HG03469 (cell line): Measurements from ENCODE around the gene APOL4.
"Not testable (repeated sequence)": the region's sequence is repeated elsewhere in the genome, so short reads cannot be mapped to it uniquely, and the experiment has no call there.

Experiments
- ATAC-seq: cut with Tn5 transposase; IDR thresholded peaks from one replicate; pipeline ENCODE4 v1.9.1; 2021; ENCODE audit warnings: mild to moderate bottlenecking, moderate library complexity, moderate number of reproducible peaks; ENCODE audit not compliant: unreplicated experiment

The APOL4 gene

DNA sequence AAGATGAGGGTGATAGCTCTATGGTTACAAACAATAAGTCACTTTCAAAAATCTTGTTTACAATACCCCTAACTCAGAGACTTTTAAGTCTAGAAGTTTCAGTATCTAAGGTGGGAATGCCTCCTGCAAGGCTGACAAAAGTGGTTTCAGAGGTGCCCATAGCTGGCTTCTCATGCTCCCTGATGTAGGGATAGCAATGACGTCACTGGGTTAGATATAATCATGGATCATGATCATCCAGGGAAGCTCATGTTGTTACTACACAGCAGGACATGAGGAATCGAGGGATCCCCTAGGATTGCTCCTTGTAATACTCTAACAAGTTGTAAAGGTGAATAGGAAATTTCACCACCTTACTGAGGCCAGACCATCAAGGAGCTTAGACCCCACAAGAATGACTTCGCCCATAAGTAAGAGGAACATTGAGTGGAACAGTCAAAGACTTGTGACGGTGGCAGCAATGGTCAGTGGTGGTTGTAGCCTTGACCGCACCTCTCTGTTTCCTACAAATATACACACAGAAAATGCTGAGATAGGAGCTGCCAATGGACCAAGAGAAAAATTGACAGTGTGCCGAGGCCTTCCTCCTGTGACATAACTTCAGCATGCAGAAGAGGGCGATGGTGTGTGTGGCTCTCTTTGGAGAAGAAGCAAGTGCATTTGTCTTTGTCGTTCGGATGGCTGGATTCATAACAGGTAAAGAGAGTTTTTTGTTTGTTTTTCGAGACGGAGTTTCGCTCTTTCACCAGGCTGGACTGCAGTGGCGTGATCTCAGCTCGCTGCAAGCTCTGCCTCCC, 15.6 kb downstream of the APOL4 start:
- no peak for ATAC-seq

DNA sequence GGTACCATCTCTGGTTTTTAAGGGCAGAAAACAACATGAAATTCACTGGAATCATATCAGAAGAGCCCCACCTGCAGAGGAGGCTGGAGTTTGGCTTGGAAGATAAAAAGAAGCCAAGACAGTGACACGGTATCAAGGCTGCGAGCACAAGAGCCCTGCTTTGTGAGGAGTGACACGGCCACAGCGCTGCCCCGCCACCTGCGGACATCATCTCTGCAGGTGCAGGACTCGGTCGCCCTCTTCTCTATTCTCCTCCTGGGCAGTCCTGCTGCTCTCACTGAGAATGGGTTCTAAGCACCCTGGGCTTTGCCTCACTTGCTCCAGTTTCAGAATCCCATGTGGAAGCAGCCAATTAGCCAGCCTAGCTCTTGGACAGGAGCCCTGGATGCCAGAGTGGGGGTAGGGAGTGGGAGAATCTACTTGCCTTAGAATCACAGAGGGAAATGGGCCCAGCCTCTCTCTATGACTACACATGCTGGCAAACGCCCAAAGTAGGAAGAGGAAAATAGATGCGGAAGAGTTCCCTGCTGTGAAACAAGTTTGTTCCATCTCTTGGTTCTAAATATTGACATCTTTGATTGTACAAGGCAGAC, 17.1 kb downstream of the APOL4 start:
- no peak for ATAC-seq

DNA sequence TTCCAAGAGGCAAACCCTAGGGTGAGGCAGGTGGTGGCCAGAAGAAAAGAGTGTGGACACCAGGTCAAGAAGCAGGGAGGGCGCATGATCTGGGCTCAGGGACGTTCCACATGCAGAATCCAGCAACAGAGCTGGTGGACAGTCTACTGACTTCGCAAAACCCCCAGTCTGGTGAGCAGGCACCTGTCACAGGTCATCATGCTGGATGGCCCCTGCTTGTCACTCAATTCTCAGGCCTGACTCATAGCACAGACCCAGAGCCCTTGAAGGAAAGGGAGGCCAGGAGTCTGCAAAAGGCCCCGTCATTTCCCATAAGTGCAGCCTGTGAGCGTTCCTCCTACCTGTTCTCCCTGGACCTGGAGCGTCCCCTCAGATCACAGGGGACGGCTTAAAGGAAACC, 18.2 kb downstream of the APOL4 start:
- no peak for ATAC-seq

DNA sequence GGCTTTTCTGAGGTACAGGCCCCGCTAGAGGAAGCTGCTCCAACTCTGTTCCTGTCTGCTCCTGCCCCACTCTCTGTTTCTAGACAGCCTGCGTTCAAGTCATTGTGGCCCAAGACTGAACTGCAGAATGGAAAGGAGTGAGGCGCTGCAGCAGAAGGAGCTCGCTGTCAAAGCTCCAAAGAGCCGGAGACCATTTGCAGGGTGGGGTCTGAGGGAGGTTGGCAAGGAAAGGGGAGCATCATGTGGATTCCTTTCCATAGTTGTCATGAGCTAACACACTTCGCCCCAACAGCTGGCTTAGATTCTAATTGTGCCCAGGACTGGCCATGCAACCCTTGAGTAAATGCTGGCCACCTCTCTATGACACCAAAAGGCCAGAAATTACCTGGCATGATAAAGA, 18.8 kb downstream of the APOL4 start:
- no peak for ATAC-seq

DNA sequence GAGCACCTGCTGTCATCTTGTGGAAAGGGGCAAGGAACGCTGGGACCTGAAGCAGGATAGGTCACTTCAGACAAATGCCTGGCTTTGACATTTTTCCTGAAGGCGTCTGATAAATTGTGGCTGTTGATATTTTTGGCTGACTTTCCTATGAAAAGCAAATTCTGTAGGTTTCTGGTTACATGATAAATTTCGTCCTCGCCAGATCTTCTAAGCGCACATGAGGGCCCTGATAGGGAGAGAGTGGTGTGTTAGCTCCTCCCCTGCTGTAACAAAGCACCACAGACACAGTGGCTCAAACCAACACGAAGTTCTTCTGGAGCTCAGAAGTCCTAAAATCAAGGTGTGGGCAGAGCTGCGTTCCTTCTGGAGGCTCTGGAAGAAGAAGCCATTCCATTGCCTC, 19.6 kb downstream of the APOL4 start:
- ATAC-seq = no peak

DNA sequence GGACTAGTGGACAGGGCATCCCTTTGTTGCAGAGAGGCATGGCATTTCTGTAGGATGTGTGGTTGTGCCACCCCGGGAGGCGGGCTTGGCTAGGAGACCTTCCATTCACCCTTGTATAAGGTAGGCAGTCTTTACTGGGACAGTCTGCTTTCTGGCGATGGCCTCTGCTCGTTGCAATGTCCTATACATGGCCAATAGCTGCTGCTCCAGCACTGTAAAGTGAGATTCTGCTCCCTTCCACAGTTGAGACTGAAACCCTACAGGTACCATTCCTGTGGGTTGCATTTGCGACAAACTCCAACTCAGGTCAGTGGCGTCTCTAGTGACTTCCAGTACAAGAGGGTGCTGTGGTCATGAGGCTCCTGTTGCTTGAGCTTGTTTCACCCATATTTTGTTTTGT, 20.7 kb downstream of the APOL4 start:
- no peak for ATAC-seq

DNA sequence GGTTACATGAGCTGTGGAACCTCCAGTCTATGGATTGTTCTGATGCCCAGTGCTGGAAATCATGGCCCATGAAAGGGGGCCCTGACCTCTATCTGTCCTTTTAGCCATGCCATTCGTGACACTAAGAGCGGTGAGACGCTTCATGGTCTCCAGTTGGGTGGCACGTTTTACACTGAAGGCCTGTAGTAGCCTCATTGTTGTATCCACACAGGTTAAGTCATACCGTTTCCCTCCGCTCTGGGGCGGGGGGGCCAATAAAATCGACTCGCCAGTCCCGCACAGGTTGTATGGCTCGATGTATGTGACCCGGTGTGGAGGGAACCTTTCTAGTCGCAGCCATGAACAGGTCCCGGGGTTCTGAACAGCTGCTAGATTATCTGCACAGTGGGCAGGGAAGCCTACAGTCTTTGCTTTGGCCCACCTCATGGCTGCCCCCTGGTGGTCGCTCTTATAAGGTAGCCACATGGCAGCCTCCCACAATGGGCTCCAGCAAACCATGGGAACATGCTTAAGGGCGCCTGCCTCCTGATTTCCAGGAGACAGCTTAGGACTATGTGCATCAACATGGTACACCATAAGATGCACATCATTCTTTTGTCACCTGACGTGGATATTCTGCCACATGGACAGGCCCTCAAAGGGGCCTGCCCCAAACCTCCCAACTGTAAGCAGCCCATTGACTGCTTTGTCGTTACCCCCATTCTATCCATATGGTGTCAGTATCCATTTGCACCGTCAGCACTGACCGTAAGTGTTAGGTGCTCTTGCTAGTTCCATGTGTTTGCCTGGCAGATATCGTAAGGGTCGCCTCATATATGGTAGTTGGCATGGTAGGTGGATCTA, 21.4 kb downstream of the APOL4 start:
- no peak for ATAC-seq

DNA sequence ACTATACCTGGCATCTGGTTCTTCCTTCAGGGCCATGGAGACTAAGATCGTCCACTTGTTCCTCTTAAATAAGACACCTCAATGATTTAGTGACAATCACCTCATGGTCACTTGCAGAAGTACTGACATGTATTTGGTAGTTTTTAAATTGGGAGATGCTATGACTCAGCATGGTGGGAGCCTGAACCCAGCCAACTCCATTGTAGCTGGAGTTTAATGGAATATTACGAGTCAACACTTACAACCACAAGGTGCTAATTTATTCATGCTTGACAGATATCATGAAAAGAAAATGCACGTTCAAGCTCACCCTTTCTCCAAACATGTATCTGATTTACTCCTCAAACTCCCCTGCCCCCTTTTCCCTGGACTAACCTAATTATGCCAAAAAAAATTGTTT, 24.4 kb downstream of the APOL4 start:
- ATAC-seq = no peak

DNA sequence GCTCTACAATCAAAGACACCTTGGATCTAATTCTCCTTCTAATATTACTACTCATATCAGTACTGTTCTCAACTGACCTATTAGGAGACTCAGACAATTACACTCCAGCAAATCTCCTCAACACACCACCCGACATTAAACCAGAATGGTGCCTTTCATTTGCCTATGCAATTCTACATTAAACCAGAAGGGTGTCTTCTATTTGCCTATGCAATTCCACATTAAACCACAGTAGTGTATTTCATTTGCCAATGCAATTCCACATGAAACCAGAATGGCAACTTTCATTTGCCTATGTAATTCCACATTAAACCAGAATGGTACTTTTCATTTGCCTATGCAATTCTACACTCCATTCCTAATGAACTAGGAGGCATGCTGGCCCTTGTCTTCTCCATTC, 25.7 kb downstream of the APOL4 start:
- ATAC-seq = no peak

DNA sequence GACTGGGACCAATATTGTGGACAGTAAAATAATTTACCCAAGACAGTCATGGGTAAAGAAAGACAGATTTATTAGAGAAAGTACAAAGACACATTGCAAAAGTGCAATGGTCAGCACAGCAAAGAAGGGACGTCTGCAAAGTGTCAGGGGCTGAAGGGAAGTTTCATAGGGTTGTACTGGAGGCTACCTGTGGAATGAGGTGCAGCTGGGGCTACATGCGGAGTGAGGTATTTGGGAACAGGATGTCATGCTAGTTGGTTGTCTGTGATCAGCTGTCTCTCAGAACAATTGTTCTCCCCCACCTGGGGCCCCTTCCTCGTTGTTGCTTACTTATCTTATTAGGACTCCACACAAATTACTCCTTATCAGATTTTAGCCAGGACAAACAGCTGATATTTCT, 29.7 kb downstream of the APOL4 start:
- no peak for ATAC-seq

DNA sequence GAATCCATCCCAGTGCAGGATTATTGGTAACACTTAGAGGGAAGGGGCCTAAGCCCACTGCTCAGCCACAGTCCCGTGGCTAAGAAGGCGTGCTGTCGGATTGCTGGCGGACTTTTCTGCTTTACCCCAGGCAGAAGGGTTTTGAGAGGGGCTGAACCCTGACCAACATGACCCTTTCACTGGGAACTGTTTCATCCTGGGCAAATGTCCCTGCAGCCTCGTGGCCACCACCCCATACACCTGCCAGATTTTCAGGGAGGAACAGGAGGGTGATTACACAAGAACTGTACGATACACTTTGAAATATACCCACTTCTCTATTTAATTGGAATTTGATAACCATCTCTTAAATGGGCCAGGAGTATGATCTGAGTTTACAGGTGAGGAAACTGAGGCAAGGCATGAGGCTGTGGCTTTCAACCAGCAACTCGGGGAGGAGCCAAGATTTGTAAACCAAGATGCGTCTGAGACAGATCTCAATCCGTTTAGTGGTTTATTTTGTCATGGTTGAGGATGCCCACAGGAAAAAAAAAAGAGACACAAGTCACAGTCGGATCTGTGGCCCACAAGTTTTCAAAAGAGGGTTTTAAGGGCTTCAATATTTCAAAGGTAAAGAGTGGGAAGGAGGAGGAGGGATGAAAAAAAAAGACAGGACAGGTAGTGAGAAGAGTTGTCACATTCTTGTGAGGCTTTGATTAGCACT, 34.9 kb downstream of the APOL4 start:
- no peak for ATAC-seq

DNA sequence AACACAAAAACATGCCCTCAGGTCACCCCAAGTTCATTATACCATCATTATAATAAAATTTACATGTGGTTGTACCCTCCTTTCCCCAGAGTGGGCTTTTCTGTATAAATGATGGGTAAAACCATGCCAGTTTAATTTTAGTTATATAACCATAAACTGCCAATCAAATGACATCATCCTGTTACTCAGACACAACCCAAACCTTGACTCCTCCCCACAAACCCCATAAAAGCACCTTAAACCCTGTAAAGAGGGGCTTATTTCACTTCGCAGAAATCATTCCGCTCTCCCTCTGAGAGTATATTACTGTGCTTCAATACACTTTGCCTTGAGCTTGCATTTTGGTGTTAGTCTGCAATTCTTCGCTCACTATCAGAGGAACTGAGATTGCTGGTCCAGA, 35.5 kb downstream of the APOL4 start:
- ATAC-seq = no peak

DNA sequence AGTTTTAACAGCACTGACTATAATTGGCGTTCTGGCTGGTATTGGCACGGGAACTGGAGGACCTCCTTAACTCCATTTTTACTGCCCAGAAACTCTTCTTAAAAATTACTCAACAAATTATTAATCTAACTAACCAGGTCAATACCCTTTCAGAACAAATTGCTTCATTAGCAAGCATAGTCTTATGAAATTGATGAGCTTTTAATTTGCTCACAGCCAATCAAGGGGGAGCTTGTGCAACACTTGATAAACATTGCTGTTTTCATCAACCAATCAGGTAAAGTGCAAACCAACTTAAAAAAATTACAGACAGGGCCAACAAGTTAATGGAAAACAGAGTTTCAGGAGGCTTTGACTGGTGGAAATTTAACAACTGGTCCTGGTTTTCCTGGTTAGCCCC, 36.5 kb downstream of the APOL4 start:
- no peak for ATAC-seq

DNA sequence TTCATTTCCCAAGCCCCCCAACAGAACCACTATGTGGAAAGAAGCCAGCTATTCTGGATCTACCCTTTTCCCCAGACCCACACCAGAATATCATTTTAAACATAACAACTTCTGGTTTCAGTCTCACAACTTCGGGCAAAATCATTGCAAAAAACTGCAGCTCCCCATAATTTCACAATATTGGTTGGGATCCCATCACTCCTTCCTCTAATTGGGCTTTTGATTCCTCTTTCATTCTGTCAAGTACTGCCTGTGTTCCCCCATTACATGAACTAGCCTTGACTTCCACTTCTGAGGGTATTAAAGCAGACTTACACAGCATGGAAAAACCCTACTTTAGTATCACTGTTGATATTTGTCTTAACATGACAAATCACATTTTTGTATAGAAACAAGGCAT, 37.0 kb downstream of the APOL4 start:
- no peak for ATAC-seq

DNA sequence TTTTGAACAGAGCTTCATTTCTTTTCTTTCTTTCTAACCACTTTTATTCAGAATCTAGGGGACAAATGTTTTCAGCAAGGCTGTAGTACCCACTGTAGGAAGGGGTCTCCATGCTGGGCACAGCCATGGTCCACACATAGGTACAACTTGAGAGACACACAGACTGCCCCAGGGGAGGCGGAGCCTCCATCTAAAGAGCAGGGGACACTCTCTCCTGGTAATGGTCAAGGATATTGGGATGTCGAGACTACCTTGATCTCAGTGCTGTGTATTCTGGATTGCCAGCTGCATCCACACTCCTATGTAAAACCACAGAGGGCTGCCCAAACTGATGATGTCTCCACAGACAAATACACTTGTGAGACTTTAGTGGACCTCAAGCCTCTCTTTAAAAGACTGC, 38.1 kb downstream of the APOL4 start:
- ATAC-seq = no peak

DNA sequence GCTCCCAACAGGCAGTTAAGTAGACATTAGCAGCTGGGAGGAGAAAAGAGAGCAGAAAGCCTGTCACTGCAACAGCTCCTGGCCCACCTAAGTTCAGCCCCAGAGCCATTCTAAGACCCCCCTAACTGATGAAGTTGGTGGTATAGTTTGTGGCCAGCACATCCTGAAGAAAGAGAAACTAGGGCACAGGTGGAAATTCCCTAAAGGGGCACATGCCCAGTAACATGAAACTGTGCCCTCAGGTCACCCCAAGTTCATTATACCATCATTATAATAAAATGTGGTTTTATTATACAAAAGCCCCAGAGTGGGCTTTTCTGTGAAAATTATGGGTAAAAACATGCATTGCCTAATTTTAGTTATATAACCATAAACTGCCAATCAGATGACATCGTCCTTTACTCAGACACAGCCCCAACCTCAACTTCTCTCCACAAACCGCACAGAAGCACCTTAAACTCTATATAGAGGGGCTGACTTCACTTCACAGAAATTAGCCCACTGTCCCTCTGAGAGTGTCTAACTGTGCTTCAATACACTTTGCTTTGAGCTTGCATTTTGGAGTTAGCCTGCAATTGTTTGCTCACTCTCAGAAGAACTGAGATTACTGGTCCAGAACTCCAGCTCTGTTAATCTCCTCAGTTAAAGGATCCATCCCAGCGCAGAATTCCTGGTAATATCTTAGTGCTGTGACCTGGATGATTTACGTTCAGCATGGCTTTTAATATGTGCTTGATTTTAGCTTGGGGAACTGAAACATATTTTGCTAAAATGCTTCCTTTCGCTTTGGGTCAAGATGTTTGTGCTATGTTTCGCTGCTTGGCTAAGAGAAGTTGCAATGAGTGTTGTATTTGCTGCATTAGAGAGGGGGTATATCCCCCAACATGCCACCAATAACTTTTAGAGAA, 39.2 kb downstream of the APOL4 start:
- ATAC-seq = no peak

DNA sequence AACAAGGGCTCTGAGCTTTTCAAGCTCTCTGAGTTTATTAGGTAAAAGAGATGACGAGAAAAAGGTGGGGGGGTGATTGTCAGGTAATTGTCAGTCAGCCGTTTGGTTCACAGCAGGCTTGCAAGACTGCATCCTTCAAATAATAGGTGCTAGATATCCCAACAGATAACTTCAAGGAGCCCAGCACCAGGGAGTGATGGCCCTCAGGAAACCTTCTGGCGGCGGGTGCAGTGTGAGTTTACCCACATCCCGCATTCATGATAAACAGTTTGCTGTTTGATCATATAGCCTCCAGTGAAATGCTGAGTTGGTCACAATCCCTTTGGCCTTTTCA, 39.8 kb downstream of the APOL4 start:
- ATAC-seq = not testable (repeated sequence)

DNA sequence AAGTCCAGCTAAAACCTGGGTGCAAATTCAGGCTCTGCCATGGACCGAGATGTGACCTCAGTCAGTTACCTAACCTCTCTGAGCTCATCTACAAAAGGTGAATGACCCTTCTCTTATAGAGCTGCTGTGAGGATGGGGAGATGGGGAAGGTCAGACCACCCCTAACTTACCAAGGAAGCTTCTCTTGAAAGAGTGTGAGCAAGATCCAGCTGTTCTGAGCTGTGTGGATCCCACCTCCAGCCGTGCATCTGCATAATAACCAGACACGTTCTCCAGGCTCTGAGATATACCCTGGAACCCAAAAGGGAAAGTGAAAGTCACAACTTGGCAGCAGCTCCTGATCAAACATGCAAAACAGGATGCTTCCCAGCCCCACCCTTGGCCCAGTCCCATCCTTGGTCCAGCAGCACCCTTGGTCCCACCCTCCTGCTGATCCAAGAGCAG, 41.1 kb downstream of the APOL4 start, which contains the start of gene APOL3:
TSS of gene APOL3 (minus strand) at position 257 of the 444 bp plus-strand sequence. CDS start 11,700 bp downstream, outside the sequence.
- ATAC-seq = no peak

DNA sequence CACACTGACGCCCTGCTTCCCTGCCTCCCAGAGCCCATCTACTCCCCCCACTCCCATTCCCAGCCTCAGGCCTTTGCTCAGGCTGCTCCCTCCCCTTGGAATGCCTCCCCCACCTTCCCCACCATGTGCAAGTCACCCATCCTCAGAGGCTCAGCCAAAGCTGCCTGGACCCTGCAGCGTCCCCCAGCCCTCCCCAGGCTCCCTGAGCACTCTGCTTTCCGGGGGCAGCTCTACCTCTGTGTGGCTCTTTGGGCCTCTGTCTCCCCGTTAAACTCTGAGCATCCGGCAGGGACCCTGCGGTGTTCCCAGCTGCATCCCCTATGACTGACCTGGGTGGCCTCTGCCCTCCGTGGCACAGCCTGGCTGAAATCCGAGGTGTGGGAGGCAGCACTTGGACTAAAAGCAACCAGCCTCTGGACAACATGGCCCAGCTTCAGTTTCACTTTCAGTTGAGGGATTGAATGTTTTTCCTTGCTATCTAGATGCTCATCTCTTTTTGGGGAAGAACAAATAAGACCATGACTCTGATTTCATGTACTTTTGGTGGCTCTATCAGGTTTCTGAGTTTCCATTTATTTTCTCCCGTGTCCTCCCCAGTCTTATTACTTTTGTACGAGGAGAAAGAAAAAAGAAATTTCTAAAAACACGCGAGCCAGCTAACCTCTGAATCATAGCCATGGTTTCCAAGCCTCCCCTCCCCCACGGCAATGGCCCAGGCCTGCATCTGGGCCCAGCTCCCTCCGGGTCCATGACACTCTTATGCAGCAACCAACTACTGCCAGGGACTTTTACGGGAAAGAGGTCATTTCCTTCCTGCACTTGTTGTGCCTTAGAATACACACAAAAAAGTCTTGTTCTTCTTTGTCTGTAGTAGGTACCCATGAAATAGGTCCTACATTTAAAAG, 44.8 kb downstream of the APOL4 start:
- no peak for ATAC-seq
